Skeletal muscle satellite cell (primary cell): ENCODE results near the gene WNK3.
A peak's percentile ranks its signal among the peaks of the same experiment; 100 is the strongest.

ENCODE experiments used
- H3K27me3 ChIP-seq: 2 replicates; pipeline ENCODE4 v1.7.0; 2013; ENCODE audit warnings: low read length; ENCODE audit not compliant: control insufficient read depth, insufficient read depth
- H3K36me3 ChIP-seq: 2 replicates; pipeline ENCODE4 v1.7.0; 2013; ENCODE audit warnings: mild to moderate bottlenecking, control low read depth, low read length; ENCODE audit not compliant: insufficient read depth
- H3K4me1 ChIP-seq: 2 replicates; pipeline ENCODE4 v1.7.0; 2013; ENCODE audit warnings: low read length; ENCODE audit not compliant: control insufficient read depth, insufficient read depth
- H3K4me2 ChIP-seq: 2 replicates; pipeline ENCODE4 v1.7.0; 2013; ENCODE audit warnings: mild to moderate bottlenecking, low read length
- H3K4me3 ChIP-seq: 2 replicates; pipeline ENCODE4 v1.7.0; 2013; ENCODE audit warnings: low read length
- H3K9ac ChIP-seq: 2 replicates; pipeline ENCODE4 v1.7.0; 2013; ENCODE audit warnings: mild to moderate bottlenecking, low read depth, low read length, moderate library complexity
- H3K9me3 ChIP-seq: replicated peaks from 2 replicates; pipeline ENCODE4 v1.7.0; 2013; ENCODE audit warnings: mild to moderate bottlenecking, control low read depth, low read length

Gene WNK3

DNA sequence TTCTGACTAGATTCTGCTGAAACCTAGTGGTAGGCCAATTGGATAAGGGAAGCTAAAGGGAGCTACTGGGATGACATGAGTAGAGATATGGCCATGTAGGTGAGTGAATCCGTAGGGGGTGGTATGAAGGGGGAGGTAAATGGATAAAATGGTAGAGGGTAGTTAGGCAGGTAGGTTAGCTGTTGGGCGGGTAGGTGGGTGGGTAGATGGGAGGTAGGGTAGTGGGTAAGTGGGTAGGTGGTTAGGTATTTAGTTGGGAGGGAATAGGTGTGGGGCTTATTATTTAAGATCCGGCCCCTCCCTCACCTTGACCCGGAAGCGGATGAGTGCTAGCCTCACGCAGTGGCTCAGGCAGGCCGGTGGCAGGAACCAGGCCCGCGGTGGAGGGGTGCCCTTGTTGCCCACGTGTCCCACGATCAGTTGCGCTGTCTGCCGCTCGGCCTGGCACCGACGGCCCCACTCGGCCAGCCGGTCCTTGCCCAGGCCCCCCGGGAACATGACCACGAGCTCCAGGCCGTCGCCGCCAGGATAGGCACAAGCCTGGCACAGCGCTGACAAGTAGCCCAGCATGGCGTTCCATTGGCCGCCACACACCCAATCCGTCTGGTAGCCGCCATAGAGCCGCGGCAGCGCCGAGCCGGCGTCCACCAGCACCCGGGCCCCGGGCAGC is 175.5 kb downstream of the WNK3 start:
- Histone ChIP-seq H3K27me3 (no peaks in the 10 kb centered on the region), H3K4me2 (peak overlapping the region; percentile 79), H3K36me3 (no peaks in the 10 kb centered on the region), H3K4me3 (peak overlapping the region; percentile 85), H3K9me3 (no peaks in the 10 kb centered on the region), H3K4me1 (peaks cover 14% of the 10 kb centered on the region), H3K9ac (peak overlapping the region; percentile 84)

GRCh38 chrX:54181202-54181953 is 176.5 kb downstream of the WNK3 start:
- H3K36me3 ChIP-seq = no peaks in the 10 kb centered on the region
- peak overlapping the region; percentile 79 for H3K4me2 ChIP-seq
- H3K27me3 ChIP-seq = no peaks in the 10 kb centered on the region
- H3K4me1 ChIP-seq = peaks cover 19% of the 10 kb centered on the region
- H3K9me3 ChIP-seq = no peaks in the 10 kb centered on the region
- H3K4me3 ChIP-seq = peak overlapping the region; percentile 85
- peak overlapping the region; percentile 84 for H3K9ac ChIP-seq

GRCh38 chrX:54180403-54180802 is 177.4 kb downstream of the WNK3 start:
- Histone ChIP-seq H3K36me3 (no peaks in the 10 kb centered on the region), H3K9ac (peak overlapping the region; percentile 84), H3K4me3 (peak overlapping the region; percentile 85), H3K4me1 (peaks cover 19% of the 10 kb centered on the region), H3K9me3 (no peaks in the 10 kb centered on the region), H3K4me2 (peak overlapping the region; percentile 79), H3K27me3 (no peaks in the 10 kb centered on the region)

DNA sequence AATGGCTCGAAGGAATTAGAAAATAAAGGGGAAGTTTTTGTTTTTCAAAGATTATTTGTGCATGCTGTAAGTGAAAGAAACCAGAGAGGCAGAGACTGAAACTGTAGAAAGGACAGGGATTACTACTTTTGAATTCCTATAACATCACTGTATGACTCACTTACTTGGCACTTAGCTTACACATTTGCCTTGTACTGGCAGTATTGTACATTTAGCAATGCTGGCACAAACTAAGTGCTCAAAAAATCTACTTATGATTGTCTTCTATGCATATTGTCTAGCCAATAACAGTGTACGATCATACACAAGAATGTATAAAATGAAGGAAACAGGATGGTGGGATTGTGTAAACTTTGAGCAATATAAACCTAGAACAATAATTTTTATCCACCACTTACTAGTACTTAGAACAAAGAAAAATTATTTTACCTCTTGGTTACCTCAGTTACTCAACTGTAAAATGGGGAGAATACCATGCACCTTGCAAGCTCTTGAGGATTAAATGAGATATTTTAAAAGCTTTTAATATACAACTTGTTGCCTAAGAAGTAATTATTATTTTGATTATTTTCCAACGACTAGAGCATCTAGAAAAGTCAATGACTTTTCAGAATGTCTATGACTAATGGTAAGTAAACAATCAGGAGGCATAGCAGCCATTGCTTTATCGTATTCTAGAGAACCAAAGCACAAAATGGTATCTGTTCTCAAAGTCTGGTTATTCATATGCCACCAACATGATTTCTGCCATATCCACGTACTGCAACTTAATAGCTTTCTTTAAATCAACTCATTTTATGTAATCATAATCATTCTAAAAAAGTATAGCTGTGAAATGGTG is 179.5 kb downstream of the WNK3 start:
- H3K9ac ChIP-seq = peak overlapping the region; percentile 52
- peaks cover 19% of the 10 kb centered on the region for H3K4me1 ChIP-seq
- H3K4me3 ChIP-seq = peak overlapping the region; percentile 49

GRCh38 chrX:54177306-54177705 is 180.5 kb downstream of the WNK3 start:
- H3K9ac ChIP-seq = peak overlapping the region; percentile 52
- H3K36me3 ChIP-seq = no peaks in the 10 kb centered on the region
- H3K4me1 ChIP-seq = peaks cover 19% of the 10 kb centered on the region
- H3K9me3 ChIP-seq = no peaks in the 10 kb centered on the region
- peak overlapping the region; percentile 79 for H3K4me2 ChIP-seq
- no peaks in the 10 kb centered on the region for H3K27me3 ChIP-seq
- H3K4me3 ChIP-seq = no peak overlapping the region

More for the DNA sequence above, 179.5 kb downstream of the WNK3 start:
- Histone ChIP-seq H3K9me3 (no peaks in the 10 kb centered on the region), H3K36me3 (no peaks in the 10 kb centered on the region), H3K27me3 (no peaks in the 10 kb centered on the region), H3K4me2 (peak overlapping the region; percentile 79)

DNA sequence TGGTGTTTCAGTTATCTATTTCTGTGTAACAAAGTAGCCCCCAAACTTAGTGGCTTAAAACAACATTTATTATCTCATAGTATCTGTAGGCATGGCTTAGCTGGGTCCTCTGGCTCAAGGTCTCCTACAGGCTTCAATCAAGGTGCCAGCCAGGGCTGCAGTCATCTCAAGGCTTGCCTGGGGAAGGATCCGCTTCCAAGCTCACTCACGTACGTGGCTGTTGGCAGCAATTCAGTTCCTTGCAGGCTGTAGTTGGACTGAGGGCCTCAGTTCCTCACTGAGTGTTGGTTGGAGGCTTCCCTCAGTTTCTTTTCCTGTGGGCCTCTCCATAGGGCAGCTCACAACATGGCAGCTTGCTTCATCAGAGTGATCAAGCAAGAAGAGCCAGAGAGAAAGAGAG is 184.1 kb downstream of the WNK3 start:
- H3K9me3 ChIP-seq = no peaks in the 10 kb centered on the region
- H3K4me2 ChIP-seq = no peak overlapping the region

DNA sequence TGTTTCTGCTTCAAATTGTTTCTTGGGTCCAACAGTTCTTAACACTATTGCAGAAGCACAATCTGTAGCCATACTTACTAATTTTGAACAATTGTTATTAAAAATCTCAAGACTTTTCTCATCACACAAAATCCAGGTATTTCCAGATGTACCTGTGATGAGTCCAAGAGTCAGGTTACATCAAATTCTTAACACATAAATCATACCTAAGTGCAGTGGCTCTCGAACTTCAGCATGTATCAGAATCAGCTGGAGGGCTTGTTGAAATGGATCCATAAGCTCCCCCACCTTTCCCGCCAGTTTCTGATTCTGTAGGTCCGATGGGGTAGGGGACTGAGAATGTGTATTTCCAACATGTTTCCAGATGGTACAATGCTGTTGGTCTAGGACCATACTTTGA is 185.4 kb downstream of the WNK3 start:
- Histone ChIP-seq H3K36me3 (no peaks in the 10 kb centered on the region), H3K4me2 (no peak overlapping the region), H3K9me3 (no peaks in the 10 kb centered on the region)

More for the DNA sequence above, 184.1 kb downstream of the WNK3 start:
- no peaks in the 10 kb centered on the region for H3K27me3 ChIP-seq
- no peak overlapping the region for H3K4me3 ChIP-seq
- no peak overlapping the region for H3K9ac ChIP-seq
- peaks cover 19% of the 10 kb centered on the region for H3K4me1 ChIP-seq
- no peaks in the 10 kb centered on the region for H3K36me3 ChIP-seq

GRCh38 chrX:54171527-54172250 is 186.2 kb downstream of the WNK3 start:
- Histone ChIP-seq H3K27me3 (no peaks in the 10 kb centered on the region), H3K4me2 (no peak overlapping the region), H3K4me1 (peaks cover 4% of the 10 kb centered on the region), H3K9me3 (no peaks in the 10 kb centered on the region), H3K9ac (no peak overlapping the region), H3K36me3 (no peaks in the 10 kb centered on the region), H3K4me3 (no peak overlapping the region)

More for the DNA sequence above, 185.4 kb downstream of the WNK3 start:
- Histone ChIP-seq H3K9ac (no peak overlapping the region), H3K4me1 (peaks cover 10% of the 10 kb centered on the region), H3K27me3 (no peaks in the 10 kb centered on the region), H3K4me3 (no peak overlapping the region)

DNA sequence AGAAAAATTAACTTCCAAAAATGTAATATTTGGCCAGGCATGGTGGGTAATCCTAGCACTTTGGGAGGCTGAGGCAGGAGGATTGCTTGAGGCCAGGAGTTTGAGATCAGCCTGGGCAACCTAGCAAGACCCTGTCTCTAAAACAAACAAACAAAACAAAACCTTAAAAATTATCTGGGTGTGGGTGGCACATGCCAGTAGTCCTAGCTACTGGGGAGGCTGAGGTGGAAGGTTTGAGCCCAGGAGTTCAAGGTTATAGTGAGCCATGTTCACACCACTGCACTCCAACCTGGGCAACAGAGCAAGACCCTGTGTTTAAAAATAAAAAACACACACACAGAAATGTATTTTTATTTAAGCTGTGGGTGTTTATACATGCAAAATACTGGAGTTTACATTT is 186.8 kb downstream of the WNK3 start:
- H3K36me3 ChIP-seq = no peaks in the 10 kb centered on the region
- no peak overlapping the region for H3K9ac ChIP-seq
- H3K27me3 ChIP-seq = no peaks in the 10 kb centered on the region
- no peaks in the 10 kb centered on the region for H3K9me3 ChIP-seq
- H3K4me1 ChIP-seq = peaks cover 4% of the 10 kb centered on the region
- no peak overlapping the region for H3K4me2 ChIP-seq
- H3K4me3 ChIP-seq = no peak overlapping the region

DNA sequence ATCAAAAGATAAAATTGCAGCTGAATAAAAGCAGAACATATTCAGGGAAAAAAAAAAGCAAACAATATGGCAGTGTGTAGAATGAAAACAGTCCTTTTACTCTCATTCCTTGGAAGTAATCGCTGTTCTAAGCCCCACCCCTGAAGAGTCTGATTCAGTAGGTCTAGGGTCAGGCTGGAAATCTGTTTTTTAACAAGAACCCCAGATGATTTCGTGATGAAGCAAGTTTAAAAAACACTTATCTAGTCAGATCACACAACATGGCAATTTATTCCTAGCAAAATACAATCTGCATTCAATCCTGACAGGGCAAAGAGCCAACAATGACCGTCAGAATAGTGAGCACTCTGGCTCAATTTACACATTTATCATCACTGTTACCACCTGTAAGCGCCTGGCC is 190.9 kb downstream of the WNK3 start:
- H3K4me3 ChIP-seq = no peak overlapping the region
- no peaks in the 10 kb centered on the region for H3K36me3 ChIP-seq
- no peaks in the 10 kb centered on the region for H3K9me3 ChIP-seq
- H3K9ac ChIP-seq = no peak overlapping the region
- no peaks in the 10 kb centered on the region for H3K27me3 ChIP-seq
- peaks cover 3% of the 10 kb centered on the region for H3K4me1 ChIP-seq
- no peak overlapping the region for H3K4me2 ChIP-seq

- H3K27me3 ChIP-seq = no peaks in the 10 kb centered on the region
- H3K4me3 ChIP-seq = no peak overlapping the region
- H3K4me1 ChIP-seq = no peaks in the 10 kb centered on the region
- no peaks in the 10 kb centered on the region for H3K9me3 ChIP-seq
- H3K4me2 ChIP-seq = no peak overlapping the region
- H3K9ac ChIP-seq = no peak overlapping the region
- no peaks in the 10 kb centered on the region for H3K36me3 ChIP-seq
Measured at GRCh38 chrX:54157561-54157960, 200.3 kb downstream of the WNK3 start.
